HG03432 (cell line): ENCODE results near the gene TECR.
"Not testable (repeated sequence)": the region's sequence is repeated elsewhere in the genome, so short reads cannot be mapped to it uniquely, and the experiment has no call there.

Source experiments
- ATAC-seq: cut with Tn5 transposase; IDR thresholded peaks from one replicate; pipeline ENCODE4 v1.9.1; 2021; ENCODE audit warnings: mild to moderate bottlenecking, moderate library complexity; ENCODE audit not compliant: unreplicated experiment

The TECR gene

GRCh38 chr19:14529254-14530004 is at the start of gene TECR:
TSS of gene TECR (plus strand) at chr19:14529594. CDS start at chr19:14529697, 103 bp downstream.
- ATAC-seq, result peak; percentile 93

GRCh38 chr19:14479975-14480699 is 49.3 kb upstream of the TECR start:
- no peak for ATAC-seq

GRCh38 chr19:14480700-14481079 is 48.7 kb upstream of the TECR start:
- ATAC-seq, result no peak

GRCh38 chr19:14482172-14482941 is 47.0 kb upstream of the TECR start:
- ATAC-seq, result no peak

- ATAC-seq, result no peak
Observed at GRCh38 chr19:14487370-14488125, 41.8 kb upstream of the TECR start.

GRCh38 chr19:14492756-14493337 is 36.5 kb upstream of the TECR start:
- no peak for ATAC-seq

- ATAC-seq, result no peak
Observed at GRCh38 chr19:14494411-14494810, 35.0 kb upstream of the TECR start.

- ATAC-seq, result no peak
Observed at GRCh38 chr19:14494910-14495671, 34.3 kb upstream of the TECR start.

- no peak for ATAC-seq
Observed at GRCh38 chr19:14495672-14496028, 33.7 kb upstream of the TECR start.

- peak; percentile 78 for ATAC-seq
Observed at GRCh38 chr19:14496029-14496833, 33.2 kb upstream of the TECR start, which contains the start of gene GIPC1. TSS of gene GIPC1 (minus strand) at chr19:14496127. CDS start at chr19:14482976, 13,151 bp downstream.

GRCh38 chr19:14496834-14497227 is 32.6 kb upstream of the TECR start:
- no peak for ATAC-seq

GRCh38 chr19:14497228-14497921 is 32.0 kb upstream of the TECR start:
- ATAC-seq, result no peak

- ATAC-seq, result no peak
Observed at GRCh38 chr19:14502334-14503092, 26.9 kb upstream of the TECR start.

- no peak for ATAC-seq
Observed at GRCh38 chr19:14503285-14503684, 26.1 kb upstream of the TECR start.

- not testable (repeated sequence) for ATAC-seq
Observed at GRCh38 chr19:14504575-14504974, 24.8 kb upstream of the TECR start.

GRCh38 chr19:14505488-14506239 is 23.7 kb upstream of the TECR start:
- no peak for ATAC-seq
